H1 (cell line): ENCODE measurements around the gene RNASE13. TPM values are rescaled to one million over a fixed set of nuclear protein-coding genes. Genes with fewer than 3 reads are reported as not detected.

Experiments used
- BACH1 ChIP-seq: IDR thresholded peaks from 2 replicates; pipeline ENCODE4 v1.6.1; 2012; ENCODE audit warnings: low read length, improper control_type of control experiment
- SIN3A ChIP-seq, 2 experiments: IDR thresholded peaks in 1 of 2; conservative IDR thresholded peaks in 1 of 2; 2 replicates each; pipeline ENCODE4 v1.6.1; 2011 to 2012; ENCODE audit warnings: low read length in 2 of 2, improper control_type of control experiment in 1 of 2, low read depth in 1 of 2, mild to moderate bottlenecking in 1 of 2
- SRF ChIP-seq: IDR thresholded peaks from 2 replicates; pipeline ENCODE4 v1.6.1; 2011; ENCODE audit warnings: mild to moderate bottlenecking, low read depth, low read length, moderate library complexity
- polyA plus RNA-seq, 7 experiments: library from polyadenylated mRNA; depleted of rRNA in 3 of 7; stranded (reverse) in 5 of 7; unstranded in 2 of 7; fragments of >200 nt in 5 of 7; fragments of 200-250 nt in 2 of 7; gene quantifications; 1 replicate in 5 of 7; 2 replicates in 1 of 7; 4 replicates in 1 of 7; pipeline versions ENCODE4 v1.2.1 to v1.2.3, GENCODE V29; 2011 to 2013; ENCODE audit warnings: missing spikeins in 2 of 7, mixed read lengths in 2 of 7
- total RNA-seq: library from RNA; stranded (reverse); fragmentation: NEBNext Ultra II Directional; extraction: Animal tissue kit (Norgen Biotek cat#: 25700); gene quantifications from 2 replicates; pipeline ENCODE4 v1.2.1, GENCODE V29; 2021

Gene RNASE13
- total and polyA plus RNA-seq, 2 of the 8 experiments (the other 6 are each of a cell fraction or from before 2014, with no cell fraction given) = not detected

GRCh38 chr14:21040370-21040925, 5.8 kb upstream of the RNASE13 start (continued):
- TF ChIP-seq BACH1 (no peak), SIN3A (conservative IDR thresholded peaks at IDR 0.05 in 1 of 2, IDR thresholded peaks at IDR 0.05 in 1 of 2; ENCODE audit: low read depth in 1 of 2, low read length in 2 of 2) (no peak), SRF (no peak)
